ENCODE measurements around the gene NRN1L.
"Not testable (repeated sequence)": the region's sequence is repeated elsewhere in the genome, so short reads cannot be mapped to it uniquely, and the experiment has no call there.

The NRN1L gene

GRCh38 chr16:67884684-67885083 is at the start of gene NRN1L:
NRN1L (plus strand) TSS chr16:67884885; CDS start chr16:67884904, 19 bp downstream.
- ATAC-seq, result no peak

DNA sequence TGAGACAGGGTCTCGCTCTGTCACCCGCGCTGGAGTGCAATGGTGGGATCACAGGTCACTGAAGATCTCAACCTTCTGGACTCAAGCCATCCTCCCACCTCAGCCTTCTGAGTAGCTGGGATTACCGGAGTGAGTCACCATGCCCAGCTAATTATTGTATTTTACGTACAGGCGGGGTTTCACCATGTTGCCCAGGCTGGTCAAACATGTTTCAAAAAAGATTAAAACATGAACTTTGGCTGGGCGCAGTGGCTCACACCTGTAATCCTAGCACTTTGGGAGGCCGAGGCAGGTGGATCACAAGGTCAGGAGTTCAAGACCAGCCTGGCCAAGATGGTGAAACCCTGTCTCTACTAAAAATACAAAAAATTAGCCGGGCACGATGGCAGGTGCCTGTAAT is 47.5 kb upstream of the NRN1L start:
- ATAC-seq, result not testable (repeated sequence)

- no peak for ATAC-seq
Observed at GRCh38 chr16:67837811-67838210, 46.9 kb upstream of the NRN1L start.

DNA sequence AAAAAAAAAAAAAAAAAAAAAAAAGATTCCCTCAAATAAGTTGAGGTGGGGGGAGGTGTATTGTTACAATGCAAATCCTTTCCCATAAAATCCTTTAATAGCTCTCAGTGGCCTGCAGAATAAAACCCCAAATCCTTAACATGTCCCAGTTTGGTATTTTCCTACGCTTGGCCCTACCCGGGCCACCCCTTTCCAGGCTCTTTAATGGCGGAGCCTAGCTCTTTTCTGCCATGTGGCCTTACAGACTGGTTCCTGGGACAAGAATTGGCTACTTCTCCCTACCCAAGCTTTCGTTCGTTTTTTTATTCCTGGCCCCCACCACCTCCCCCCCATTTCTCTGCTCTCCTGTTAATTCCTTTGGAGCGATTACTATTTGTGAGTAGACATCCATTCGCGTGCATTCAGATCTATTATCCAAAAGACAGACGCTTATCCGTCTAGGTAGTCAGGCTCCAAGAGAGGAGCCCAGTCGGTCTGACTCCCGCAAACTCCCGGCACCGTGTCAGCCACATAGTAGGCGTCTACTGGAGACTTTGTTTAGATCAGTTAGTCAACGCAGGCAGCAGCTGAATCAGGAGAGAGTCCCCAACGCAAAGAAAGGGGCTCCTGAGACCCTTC is 43.4 kb upstream of the NRN1L start:
- ATAC-seq, result no peak

DNA sequence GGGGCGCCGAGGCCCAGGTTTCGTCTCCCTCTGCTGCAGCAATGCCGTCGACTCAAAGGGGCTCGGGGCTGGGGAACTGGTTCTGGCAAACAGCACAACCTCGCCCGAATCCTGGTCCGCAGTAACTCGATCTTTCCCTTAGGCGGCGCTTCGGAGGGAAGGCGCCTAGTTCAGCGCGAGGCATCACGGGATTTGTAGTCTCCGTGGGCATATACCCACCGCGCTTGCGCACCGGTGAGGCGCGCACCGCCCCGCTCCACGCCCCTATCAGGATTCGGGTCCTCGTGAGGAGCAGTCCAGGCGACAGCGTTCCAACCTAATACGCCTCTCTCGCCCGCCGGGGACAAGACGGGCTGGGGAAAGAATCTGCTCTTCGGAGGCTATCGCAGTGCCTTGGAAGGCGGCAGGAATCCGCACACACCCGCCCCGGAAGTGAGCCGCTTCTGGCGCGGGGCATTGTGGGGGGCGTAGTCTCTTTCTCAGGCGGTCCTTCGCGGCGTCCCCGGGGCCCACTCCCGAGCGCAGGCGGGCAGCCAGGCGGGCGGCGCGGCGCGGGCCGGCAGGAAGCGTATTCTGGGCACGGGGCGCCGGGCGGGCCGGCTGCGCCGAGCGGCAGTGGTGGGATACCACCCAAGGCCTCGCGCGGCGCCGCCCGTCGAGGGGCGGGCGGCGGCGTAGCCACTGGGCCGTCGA is 42.7 kb upstream of the NRN1L start, which contains the start of gene THAP11:
THAP11 (plus strand) TSS at position 505 of the 693 bp plus-strand sequence. CDS start 235 bp downstream, outside the sequence.
- peak; percentile 55 to 57 for ATAC-seq

DNA sequence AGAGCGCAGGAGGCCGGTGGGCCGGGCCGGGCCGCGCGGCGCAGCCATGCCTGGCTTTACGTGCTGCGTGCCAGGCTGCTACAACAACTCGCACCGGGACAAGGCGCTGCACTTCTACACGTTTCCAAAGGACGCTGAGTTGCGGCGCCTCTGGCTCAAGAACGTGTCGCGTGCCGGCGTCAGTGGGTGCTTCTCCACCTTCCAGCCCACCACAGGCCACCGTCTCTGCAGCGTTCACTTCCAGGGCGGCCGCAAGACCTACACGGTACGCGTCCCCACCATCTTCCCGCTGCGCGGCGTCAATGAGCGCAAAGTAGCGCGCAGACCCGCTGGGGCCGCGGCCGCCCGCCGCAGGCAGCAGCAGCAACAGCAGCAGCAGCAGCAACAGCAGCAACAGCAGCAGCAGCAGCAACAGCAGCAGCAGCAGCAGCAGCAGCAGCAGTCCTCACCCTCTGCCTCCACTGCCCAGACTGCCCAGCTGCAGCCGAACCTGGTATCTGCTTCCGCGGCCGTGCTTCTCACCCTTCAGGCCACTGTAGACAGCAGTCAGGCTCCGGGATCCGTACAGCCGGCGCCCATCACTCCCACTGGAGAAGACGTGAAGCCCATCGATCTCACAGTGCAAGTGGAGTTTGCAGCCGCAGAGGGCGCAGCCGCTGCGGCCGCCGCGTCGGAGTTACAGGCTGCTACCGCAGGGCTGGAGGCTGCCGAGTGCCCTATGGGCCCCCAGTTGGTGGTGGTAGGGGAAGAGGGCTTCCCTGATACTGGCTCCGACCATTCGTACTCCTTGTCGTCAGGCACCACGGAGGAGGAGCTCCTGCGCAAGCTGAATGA is 42.0 kb upstream of the NRN1L start:
- peak; percentile 16 to 18 for ATAC-seq

DNA sequence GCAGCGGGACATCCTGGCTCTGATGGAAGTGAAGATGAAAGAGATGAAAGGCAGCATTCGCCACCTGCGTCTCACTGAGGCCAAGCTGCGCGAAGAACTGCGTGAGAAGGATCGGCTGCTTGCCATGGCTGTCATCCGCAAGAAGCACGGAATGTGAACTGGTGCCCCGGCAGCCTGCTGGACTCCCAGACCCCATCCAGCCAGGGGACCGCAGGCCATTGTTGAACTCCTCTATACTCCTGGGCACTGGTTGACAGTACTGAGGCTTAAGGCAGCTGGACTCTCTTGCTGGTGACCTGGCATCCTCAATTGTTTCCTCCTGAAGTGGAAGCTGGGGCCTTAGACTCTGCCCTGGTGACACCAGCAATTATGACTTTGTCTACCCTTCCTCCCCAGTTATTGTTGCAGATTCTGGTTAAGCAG is 41.3 kb upstream of the NRN1L start:
- no peak for ATAC-seq

DNA sequence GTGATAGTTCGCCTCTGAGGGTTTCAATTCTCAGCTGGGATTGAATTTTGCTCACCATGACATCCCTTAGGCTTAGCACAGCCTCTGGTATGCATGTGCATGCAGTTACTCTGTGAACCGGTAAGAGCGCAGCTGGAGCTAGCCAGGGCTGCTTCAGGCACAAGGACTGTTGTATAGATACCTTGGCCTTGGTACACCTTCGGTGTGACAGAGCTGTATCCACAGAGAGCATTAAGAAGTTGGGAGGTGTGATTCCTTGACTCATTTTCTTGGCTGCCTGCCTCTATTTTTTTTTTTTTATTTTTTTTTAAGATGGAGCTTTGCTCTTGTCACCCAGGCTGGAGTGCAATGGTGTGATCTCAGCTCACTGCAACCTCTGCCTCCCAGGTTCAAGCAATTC is 40.2 kb upstream of the NRN1L start:
- ATAC-seq, result no peak

DNA sequence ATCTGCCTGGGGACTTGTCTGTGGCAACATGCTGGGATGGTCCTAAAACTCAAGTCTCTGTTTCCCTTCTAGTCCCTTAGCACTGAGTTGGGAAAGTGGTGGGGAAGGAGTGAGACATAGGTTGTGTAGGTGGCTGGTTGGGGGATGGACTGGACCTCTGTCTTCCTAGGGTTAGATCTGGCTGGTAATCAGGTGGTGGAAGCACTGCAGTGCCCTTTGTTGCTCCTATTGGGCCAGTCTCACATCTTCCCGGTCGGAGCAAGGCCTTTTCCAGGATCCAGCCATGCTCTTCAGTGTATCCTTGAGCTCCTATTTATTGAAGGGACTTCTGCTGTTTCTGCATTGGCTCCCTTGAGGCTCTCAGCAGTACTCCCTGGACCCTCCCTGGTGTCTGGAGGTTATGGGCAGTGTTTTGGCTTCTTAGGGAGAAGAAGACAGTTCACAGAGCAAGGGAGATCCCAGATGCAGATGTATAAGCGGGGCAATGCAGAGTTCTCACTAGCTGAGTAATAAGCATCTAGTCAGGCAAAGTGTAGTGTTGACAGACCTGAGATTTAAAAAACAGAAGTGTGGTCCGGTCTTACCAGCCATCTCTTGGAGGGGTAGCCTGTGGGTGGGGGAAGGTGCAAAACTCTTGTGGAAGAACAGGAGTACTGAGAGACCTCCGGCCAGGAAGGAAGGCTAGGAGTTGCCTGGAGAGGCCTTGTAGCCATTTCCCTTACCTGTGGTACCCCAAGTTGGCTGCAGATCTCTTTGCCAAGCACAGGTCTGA is 39.2 kb upstream of the NRN1L start:
- ATAC-seq, result no peak

DNA sequence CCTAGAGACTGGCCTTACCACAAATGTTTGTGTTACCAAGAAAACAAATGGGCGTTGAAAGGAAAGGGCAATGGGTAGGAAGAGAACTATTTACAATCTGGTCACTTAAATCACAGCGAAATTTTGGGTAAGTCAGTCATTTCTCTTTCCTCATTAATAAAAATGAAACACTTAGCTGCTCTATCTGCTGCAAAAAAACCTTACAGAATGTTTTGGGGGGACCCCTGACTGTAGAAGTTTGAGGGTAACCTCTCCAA is 38.7 kb upstream of the NRN1L start:
- ATAC-seq, result no peak

DNA sequence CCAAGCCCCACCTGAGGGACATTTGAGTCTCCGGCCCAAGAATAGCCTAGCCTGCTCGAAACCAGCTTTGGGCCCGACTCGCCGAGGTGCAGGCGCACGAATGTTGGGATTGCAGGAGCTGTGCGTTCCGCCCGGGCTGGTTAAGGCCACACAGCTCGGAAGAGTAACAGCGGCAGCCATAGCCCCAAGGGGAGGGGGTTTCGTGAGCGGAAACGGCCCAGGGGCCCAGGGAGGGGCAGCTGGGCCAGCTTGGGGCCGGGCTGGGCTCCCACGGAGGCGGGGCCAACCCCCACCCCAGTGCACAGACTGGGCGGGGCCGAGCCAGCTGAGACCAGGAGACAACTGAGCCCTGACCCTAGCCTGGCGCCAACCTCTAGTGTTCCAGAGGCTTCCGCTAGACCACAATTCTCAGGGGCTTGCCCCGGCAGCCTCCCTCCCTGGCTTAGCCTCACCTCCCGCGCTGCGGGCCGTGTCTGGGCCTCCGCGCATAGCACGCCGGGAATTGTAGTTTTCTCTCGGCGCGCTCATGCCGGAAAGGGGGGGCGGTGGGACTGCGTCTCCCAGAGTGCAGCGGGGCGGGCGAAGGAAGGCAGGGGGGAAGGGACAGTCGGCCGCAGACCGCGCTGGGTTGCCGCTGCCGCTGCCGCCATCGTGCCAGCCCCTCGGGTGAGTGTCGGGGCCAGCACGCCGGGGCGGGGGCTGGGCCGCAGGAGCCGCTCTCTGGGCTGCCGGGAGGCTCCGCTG is 38.2 kb upstream of the NRN1L start, which contains the start of gene NUTF2:
NUTF2 (plus strand) TSS at position 614 of the 744 bp plus-strand sequence. CDS start 18,198 bp downstream, outside the sequence.
- ATAC-seq, result peak; percentile 72 to 73

DNA sequence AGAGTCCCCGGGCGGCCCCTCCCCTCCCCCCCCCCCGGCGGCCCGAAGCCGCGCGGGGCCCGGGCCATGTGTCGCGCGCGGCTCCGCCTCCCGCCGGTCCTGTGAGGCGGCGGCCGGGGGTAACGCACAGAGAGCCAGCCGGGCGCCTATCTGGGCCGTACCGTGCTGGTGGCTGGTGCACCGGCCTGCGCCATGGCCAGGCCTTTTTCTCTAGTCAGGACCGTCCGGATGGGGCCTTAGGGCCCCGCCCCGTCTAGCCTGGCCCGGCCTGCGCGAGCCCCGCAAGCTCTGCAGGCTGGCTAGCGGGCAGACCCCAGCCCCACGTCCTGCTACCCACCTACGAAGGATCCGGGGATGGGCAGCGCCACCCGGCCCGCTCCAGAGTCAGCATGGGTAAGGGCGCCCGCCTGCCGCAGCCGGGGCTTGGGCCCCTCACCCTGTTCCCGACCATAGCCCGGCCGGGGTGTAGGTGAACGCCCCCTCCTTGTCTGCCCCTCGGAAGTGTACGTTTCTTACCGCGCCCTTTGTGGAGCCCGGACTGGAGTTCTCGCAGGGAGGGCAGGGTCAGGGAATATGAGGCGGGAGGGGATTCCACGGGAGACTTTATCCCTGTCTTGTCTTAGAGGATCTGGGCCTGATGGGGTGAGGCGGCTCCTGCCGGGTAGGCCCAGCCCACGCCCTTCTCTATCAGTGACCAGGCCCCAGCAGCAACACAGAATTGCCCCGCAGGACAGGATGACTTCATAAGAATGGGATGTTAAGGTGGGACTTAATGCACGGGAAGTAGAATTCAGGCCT is 37.4 kb upstream of the NRN1L start, which contains the start of gene CENPT:
CENPT (minus strand) TSS at position 630 of the 798 bp plus-strand sequence. CDS start 13,834 bp downstream, outside the sequence.
- ATAC-seq, result peak; percentile 50 to 55

DNA sequence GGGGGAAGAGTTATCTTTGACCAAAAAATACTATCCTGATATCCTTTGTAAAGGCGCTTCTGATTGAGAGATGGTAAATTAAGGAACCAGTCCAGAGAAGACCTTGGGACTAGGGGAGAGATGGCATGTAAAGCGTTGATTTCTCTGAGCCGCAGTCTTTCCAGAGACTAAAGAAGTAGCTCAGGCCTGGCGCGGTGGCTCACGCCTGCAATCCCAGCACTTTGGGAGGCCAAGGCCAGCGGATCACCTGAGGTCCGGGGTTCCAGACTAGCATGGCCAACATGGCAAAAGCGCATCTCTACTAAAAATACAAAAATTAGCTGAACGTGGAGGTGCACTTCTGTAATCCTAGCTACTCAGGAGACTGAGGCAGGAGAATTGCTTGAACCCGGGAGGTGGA is 36.6 kb upstream of the NRN1L start:
- ATAC-seq, result no peak

DNA sequence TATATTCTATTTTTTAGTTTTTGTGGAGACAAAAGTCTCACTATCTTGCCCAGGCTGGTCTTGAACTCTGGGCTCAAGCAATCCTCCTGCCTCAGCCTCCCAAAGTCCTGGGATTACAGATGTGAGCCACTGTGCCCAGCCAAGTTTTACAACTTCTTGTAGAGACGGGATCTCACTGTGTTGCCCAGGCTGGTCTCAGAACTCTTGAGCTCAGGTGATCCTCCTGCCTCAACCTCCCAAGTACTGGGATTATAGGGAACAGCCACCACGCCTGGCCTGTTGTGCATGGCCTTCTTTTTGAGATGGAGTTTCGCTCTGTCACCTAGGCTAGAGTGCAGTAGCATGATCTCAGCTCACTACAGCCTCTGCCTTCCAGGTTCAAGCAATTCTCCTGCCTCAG is 31.0 kb upstream of the NRN1L start:
- no peak for ATAC-seq

GRCh38 chr16:67855789-67856188 is 28.9 kb upstream of the NRN1L start:
- no peak for ATAC-seq

DNA sequence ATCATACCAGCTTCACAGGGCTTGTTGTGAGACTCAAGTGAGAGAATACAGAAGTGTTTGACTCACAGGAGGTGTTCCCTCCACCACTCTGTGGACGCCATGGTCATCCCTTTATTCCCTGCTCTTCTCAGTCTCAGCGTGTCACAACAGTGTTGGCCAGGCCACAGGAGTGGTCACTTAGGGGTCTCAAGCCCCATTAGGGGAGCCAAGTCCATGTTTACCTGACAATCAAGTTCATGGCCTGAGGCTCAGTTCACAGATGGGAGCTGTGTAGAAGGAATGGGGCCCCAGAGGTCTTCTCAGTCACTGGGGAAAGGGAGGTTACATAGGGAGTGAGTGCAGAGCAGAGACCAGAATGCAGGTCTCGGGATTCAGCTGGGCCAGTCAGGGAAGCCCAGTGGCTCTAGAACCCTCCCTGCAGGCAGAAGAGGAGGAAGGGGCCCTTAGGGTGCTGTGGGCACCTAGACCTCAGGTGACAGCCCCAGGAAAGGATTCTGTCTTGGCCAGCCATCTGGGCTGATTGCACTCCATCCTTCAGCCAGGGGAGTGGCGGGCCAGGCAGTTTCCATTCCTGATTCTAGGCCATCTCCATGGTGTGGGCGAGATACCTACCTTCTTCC is 27.6 kb upstream of the NRN1L start:
- no peak for ATAC-seq

DNA sequence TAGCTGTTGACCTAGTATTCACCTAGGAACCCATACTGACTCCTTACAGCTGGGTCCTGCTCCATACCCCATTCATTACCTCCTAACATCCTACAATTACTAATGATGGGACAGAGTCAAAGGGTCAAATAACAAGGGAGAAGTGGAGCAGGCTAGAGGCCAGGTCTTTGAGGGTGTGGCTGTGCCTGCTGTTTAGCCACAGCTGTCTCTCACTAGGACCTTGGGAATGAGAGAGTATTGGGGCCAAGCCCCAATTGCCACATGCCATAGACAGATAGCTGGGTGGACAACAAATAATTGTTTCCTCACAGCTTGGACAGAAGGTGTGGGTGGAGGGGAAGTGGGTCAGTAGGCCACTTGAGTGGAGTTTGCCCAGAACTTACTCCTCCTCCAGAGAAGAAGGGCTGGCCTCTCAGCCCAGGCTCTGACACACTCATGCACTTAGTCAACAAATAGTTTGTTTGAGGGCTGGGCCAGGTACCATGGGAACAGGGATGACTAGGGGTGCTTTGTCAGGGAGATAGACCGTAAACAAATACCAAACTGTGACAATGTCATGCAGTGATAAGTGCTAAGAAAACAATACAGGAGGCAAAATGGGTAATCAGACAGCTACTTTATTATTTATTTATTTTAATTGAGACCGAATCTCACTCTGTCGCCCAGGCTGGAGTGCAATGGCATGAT is 27.0 kb upstream of the NRN1L start:
- peak; percentile 90 to 97 for ATAC-seq

- ATAC-seq, result no peak
Observed at GRCh38 chr16:67858500-67858899, 26.2 kb upstream of the NRN1L start.

- ATAC-seq, result no peak
Observed at GRCh38 chr16:67860589-67861398, 23.9 kb upstream of the NRN1L start.
